Upper lobe of left lung (tissue), 6 donors: Measurements from ENCODE around the gene PTPRM. TPM values are rescaled to one million over a fixed set of nuclear protein-coding genes. Genes with fewer than 3 reads are reported as not detected.

Experiments used
- ATAC-seq, 2 donors: fragments of 200-7000 bp; cut with Tn5 transposase; one replicate each; pipeline ENCODE4 v1.9.1; 2022; ENCODE audit warnings: mild to moderate bottlenecking in 2 of 2, moderate library complexity in 2 of 2; ENCODE audit not compliant: low FRiP score in 2 of 2
- DNase-seq, 2 donors: peaks; one replicate each; pipeline ENCODE4 v3.0.0-alpha.2; 2019 to 2020
- H3K27ac ChIP-seq, 4 donors: fragments of 200-600 bp; sonication (generic); one replicate each; pipeline ENCODE4 v1.5.1; 2016 to 2019
- H3K27me3 ChIP-seq, 4 donors: fragments of 200-600 bp; sonication (generic); one replicate each; pipeline ENCODE4 v1.5.1; 2017 to 2019
- H3K36me3 ChIP-seq, 4 donors: fragments of 200-600 bp; sonication (generic); one replicate each; pipeline ENCODE4 v1.5.1; 2016 to 2019
- H3K4me1 ChIP-seq, 4 donors: fragments of 200-600 bp; sonication (generic); one replicate each; pipeline ENCODE4 v1.5.1; 2018 to 2019
- H3K4me3 ChIP-seq, 4 donors: fragments of 200-600 bp; sonication (generic); one replicate each; pipeline ENCODE4 v1.5.1; 2017 to 2019; ENCODE audit warnings: mild to moderate bottlenecking in 2 of 4, moderate library complexity in 1 of 4
- H3K9me3 ChIP-seq, 4 donors: fragments of 200-600 bp; sonication (generic); one replicate each; pipeline ENCODE4 v1.5.1; 2018 to 2019
- EP300 ChIP-seq, 4 donors: sonication (generic); formaldehyde crosslinking; IDR thresholded peaks; one replicate each; pipeline ENCODE4 v1.5.1; 2017; ENCODE audit warnings: antibody characterized with exemption in 4 of 4, control low read depth in 2 of 4
- POLR2A ChIP-seq, 4 donors: fragments of 450-650 bp; IDR thresholded peaks; one replicate each; pipeline ENCODE4 v1.5.1; 2016 to 2017; ENCODE audit warnings: antibody characterized with exemption in 4 of 4, mild to moderate bottlenecking in 2 of 4
- POLR2AphosphoS5 ChIP-seq, 2 donors: sonication (generic); formaldehyde crosslinking; IDR thresholded peaks; one replicate each; pipeline ENCODE4 v1.5.1; 2017; ENCODE audit warnings: antibody characterized with exemption in 2 of 2
- WGBS, 2 donors: methylation state at CpG; one replicate each; pipeline ENCODE4 v1.1.5; 2017 to 2018; 5-methylcytosine and 5-hydroxymethylcytosine counted together
- total RNA-seq, 6 donors: library from RNA; depleted of rRNA in 4 of 6; stranded (reverse); fragments of >200 nt in 4 of 6; gene quantifications; one replicate each; pipeline versions ENCODE4 v1.1.0 to v1.2.1, GENCODE V29; 2016 to 2021
- TF ChIP-seq, protein P1 (sequence below), 6 experiments: fragments of 450-650 bp in 4 of 6; fragments of 200-600 bp in 2 of 6; sonication (generic) in 2 of 6; IDR thresholded peaks; one replicate each; pipeline ENCODE4 v1.5.1; 2016 to 2019; ENCODE audit warnings: antibody characterized with exemption in 6 of 6
- donor health status: DM: no; HTN: no; CAD: no; lungs with moderate emphysema.
- donor health status: DM: no; HTN: yes; CAD: no; lungs with severe emphysema.

PTPRM gene
- total RNA-seq, 6 donors from 2014 or later: 82.0 to 201 (median 154) TPM

DNA sequence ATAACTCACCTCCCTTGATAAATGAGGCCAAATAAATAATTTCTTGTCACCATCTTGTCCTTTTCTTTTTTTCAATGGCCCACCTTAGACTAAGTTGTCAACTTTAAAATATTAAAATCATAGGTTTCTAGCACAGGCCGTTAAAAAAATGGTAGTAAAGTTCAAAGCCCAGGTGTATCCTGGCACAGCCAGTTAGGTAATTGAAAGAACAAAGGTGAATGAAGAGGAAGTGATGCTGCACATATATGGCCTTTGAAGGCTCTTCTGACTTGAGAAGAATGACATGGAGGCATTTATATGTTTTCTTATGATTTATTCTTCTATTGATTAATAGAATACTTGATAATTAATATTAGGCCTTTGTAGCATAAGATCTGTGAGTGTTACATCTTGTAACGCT, 208.7 kb downstream of the PTPRM start:
- TF ChIP-seq EP300 (IDR thresholded peaks at IDR 0.05) (no peak), POLR2AphosphoS5 (IDR thresholded peaks at IDR 0.05) (no peak), POLR2A (IDR thresholded peaks at IDR 0.05) (no peak)
- TF ChIP-seq, protein P1, sequence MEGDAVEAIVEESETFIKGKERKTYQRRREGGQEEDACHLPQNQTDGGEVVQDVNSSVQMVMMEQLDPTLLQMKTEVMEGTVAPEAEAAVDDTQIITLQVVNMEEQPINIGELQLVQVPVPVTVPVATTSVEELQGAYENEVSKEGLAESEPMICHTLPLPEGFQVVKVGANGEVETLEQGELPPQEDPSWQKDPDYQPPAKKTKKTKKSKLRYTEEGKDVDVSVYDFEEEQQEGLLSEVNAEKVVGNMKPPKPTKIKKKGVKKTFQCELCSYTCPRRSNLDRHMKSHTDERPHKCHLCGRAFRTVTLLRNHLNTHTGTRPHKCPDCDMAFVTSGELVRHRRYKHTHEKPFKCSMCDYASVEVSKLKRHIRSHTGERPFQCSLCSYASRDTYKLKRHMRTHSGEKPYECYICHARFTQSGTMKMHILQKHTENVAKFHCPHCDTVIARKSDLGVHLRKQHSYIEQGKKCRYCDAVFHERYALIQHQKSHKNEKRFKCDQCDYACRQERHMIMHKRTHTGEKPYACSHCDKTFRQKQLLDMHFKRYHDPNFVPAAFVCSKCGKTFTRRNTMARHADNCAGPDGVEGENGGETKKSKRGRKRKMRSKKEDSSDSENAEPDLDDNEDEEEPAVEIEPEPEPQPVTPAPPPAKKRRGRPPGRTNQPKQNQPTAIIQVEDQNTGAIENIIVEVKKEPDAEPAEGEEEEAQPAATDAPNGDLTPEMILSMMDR (IDR thresholded peaks at IDR 0.05): no peak
- peaks cover 0 to 2% (median 0%) of the 10 kb centered on the region in 4 donors for H3K4me1 ChIP-seq
- 79 to 89% methylated on average over 2 of the region's 2 CpGs for WGBS, 2 donors
- no peak for ATAC-seq
- no peaks in the 10 kb centered on the region for H3K27me3 ChIP-seq
- no peak overlapping the region for H3K27ac ChIP-seq
- no peak for DNase-seq
- no peak overlapping the region for H3K4me3 ChIP-seq
- no peaks in the 10 kb centered on the region for H3K9me3 ChIP-seq
- H3K36me3 ChIP-seq: peaks cover 0 to 5% (median 0%) of the 10 kb centered on the region in 4 donors

DNA sequence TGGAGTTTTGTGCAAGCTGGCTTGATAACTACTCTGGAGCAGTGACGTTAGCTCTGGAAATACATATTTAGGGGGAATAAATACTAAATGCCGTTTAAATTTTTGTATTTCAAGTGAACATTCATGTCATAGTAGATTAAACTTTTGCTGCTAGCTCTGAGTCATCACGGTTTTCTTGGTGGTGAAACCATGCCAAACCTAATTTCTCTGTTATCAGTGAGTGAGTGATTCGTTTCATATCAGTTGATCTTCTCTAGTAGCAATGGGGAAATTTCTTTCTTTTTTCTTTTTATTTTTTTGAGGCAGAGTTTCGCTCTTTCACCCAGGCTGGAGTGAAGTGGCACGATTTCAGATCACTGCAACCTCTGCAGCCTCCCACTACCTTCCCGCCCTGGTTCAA, 211.1 kb downstream of the PTPRM start:
- H3K4me3 ChIP-seq: no peak overlapping the region
- H3K9me3 ChIP-seq: no peaks in the 10 kb centered on the region
- peaks cover 0 to 5% (median 0%) of the 10 kb centered on the region in 4 donors for H3K36me3 ChIP-seq
- H3K4me1 ChIP-seq: no peaks in the 10 kb centered on the region
- DNase-seq (no peak), ATAC-seq (no peak)
- H3K27ac ChIP-seq: no peak overlapping the region
- 82 to 87% methylated on average over 7 of the region's 7 CpGs for WGBS, 2 donors
- H3K27me3 ChIP-seq: no peaks in the 10 kb centered on the region
- TF ChIP-seq EP300 (IDR thresholded peaks at IDR 0.05) (no peak), POLR2AphosphoS5 (IDR thresholded peaks at IDR 0.05) (no peak), POLR2A (IDR thresholded peaks at IDR 0.05) (no peak)
- TF ChIP-seq, protein P1 (IDR thresholded peaks at IDR 0.05): no peak

DNA sequence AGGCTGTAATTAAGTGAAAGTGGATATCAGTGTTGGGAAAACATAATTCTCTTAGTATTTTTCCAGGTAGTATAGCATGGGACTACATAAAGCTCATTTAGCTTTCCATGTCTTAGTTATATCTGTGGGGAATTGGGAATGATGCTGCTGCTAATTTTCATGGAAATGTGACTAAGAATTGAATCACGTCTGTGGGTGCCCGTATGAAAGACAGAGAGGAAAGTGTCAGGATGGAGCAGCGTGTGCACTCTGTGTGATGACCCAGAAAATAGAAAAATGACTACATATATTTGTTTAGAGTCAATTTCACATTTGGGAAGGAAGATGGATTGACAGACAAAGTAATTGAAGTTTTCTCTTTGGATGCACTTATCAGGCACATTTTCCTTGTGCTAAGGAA, 212.1 kb downstream of the PTPRM start:
- TF ChIP-seq POLR2A (IDR thresholded peaks at IDR 0.05) (no peak), POLR2AphosphoS5 (IDR thresholded peaks at IDR 0.05) (no peak), EP300 (IDR thresholded peaks at IDR 0.05) (no peak)
- TF ChIP-seq, protein P1 (IDR thresholded peaks at IDR 0.05): no peak
- H3K9me3 ChIP-seq: no peaks in the 10 kb centered on the region
- H3K36me3 ChIP-seq: peaks cover 0 to 5% (median 0%) of the 10 kb centered on the region in 4 donors
- H3K4me3 ChIP-seq: no peak overlapping the region
- WGBS, 2 donors: 88 to 90% methylated on average over 3 of the region's 3 CpGs
- H3K27ac ChIP-seq: no peak overlapping the region
- ATAC-seq: no peak
- no peaks in the 10 kb centered on the region for H3K27me3 ChIP-seq
- no peaks in the 10 kb centered on the region for H3K4me1 ChIP-seq
- no peak for DNase-seq

DNA sequence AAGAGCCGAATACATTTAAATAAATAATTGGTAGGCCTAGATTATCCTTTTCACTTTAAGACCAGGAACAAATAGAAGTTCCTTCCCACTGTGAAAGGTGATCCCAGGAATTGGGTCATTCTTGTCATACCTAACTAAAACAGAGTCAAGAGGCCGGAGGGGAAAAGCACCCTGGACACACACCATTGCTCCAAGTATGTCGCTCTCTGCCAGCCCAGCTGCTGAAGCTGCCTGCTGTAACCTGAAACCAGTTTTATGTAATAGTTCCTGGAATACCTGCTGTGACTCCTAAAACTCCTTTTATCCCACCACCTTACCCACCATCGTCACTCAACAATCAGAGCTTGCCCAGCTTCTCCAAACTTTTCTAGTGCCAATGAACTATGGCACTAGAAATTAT, 217.1 kb downstream of the PTPRM start:
- ATAC-seq (no peak), DNase-seq (no peak)
- H3K27me3 ChIP-seq: no peaks in the 10 kb centered on the region
- no peaks in the 10 kb centered on the region for H3K9me3 ChIP-seq
- no peak overlapping the region for H3K4me3 ChIP-seq
- no peak overlapping the region for H3K27ac ChIP-seq
- WGBS, 2 donors: 88 to 91% methylated on average over 4 of the region's 4 CpGs
- H3K4me1 ChIP-seq: no peaks in the 10 kb centered on the region
- TF ChIP-seq POLR2AphosphoS5 (IDR thresholded peaks at IDR 0.05): no peak
- no peak for TF ChIP-seq EP300 (IDR thresholded peaks at IDR 0.05)
- TF ChIP-seq POLR2A (IDR thresholded peaks at IDR 0.05): no peak
- TF ChIP-seq, protein P1 (IDR thresholded peaks at IDR 0.05): no peak
- H3K36me3 ChIP-seq: no peaks in the 10 kb centered on the region

DNA sequence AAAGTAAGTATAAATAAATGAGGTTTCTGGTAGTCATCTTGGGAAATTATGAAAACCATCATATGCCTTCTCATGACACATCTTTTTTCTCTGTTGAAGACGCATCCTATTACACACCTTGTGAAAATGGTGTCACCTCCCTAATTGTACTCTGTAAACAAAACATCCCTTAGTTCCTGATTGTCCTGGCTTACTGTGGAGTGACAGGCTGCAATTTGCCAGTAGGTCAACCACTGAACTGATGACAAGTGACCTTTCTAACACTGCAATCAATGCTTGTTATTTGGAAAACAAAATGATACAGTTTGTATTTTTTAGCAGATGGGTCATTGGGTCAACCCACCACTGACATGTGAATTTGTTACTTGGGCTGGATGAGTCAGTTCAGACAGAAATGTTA, 219.5 kb downstream of the PTPRM start:
- Histone ChIP-seq H3K27me3 (no peaks in the 10 kb centered on the region), H3K36me3 (no peaks in the 10 kb centered on the region), H3K4me3 (no peak overlapping the region), H3K27ac (no peak overlapping the region), H3K4me1 (peaks cover 0 to 8% (median 4%) of the 10 kb centered on the region in 4 donors), H3K9me3 (no peaks in the 10 kb centered on the region)
- DNase-seq: no peak
- ATAC-seq: no peak
- 86 to 89% methylated on average over 1 of the region's 1 CpG for WGBS, 2 donors
- TF ChIP-seq, protein P1 (IDR thresholded peaks at IDR 0.05): no peak
- TF ChIP-seq EP300 (IDR thresholded peaks at IDR 0.05) (no peak), POLR2A (IDR thresholded peaks at IDR 0.05) (no peak), POLR2AphosphoS5 (IDR thresholded peaks at IDR 0.05) (no peak)
